CD4-positive, alpha-beta T cell treated with Interleukin-2 at 100 ng/mL for 4 hours (primary cell): Measurements from ENCODE around the gene EAF2.
"Not testable (repeated sequence)": the region's sequence is repeated elsewhere in the genome, so short reads cannot be mapped to it uniquely, and the experiment has no call there.

ENCODE experiments used
- DNase-seq: peaks from one replicate; pipeline ENCODE4 v3.0.0-alpha.2; 2020; ENCODE audit warnings: low spot score

Gene EAF2

DNA sequence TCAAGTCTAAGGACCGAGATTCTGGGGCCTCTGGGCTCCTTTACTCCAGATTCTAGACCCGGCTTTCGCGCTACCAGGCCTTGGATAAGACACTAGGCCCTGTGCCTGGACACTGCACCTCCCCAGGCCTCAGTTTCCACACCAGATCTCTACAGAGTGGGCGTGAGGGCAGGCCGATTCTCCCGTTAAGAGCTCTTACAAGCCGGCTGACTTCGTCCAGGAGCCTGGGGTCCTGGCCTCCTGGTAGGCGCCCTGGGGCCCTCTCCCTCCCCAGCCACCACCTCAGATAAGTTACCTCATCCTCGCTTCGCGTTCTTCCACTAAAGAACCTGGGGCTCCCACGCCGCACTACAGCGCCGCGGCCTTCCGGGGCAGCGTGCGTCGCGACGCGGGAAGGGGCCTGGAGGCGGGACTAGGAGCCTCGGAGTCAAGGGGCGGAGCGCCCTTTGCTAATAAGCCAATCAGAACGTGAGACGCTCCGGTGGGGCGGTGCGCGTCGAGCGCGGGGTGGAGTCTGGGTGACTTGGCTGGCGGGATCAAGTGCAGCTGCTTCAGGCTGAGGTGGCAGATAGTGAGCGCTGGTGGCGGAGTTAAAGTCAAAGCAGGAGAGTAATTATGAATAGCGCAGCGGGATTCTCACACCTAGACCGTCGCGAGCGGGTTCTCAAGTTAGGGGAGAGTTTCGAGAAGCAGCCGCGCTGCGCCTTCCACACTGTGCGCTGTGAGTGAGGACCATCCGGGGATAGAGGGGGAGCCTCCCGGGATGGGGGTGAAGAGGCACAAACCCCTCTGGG lies at the start of gene EAF2, which contains the start of gene IQCB1:
Gene EAF2, plus strand, starts transcription at position 539 of the 794 bp plus-strand sequence. Its CDS starts 77 bp downstream, at position 616.
Gene IQCB1, minus strand, starts transcription at position 390 of the 794 bp plus-strand sequence. CDS start 6,100 bp downstream, outside the sequence.
- peak; percentile 98 for DNase-seq

DNA sequence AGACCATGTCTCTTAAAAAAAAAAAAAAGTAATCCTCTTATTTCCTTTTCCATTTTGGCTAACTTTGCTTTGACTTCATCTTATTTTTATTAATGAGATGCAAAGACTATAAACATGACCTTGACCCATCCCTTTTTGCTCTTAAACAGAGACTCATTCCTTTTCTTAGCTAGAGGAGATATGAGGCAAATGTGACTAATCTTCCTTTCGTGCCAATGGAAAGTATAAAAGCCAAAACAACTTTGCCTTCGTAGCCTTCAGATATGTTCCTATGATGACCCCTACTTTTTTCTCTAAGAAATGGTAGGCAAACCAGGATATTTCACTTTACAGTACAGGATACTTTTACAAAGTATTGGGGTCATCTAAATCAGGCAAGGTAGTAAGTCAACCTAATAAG lies 48.5 kb upstream of the EAF2 start:
- no peak for DNase-seq

DNA sequence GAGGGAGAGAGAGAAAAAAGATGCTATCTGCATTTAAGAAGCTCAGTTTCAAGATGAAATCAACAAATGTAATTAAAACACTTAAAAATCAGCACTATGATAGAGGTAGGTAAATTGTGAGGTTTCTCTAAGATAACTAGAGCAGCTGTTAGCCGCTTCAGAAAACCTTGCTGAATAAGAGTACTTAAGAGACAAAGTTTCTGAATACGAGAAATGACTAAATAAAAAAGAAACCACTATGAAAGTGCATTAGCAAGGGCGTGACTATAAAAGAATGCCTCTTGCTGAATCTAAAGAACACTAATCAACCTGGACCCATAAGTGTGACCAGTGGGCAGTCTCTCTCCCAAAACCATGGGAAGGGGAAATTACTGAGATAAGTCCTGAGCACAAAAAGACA lies 41.9 kb upstream of the EAF2 start:
- DNase-seq, result no peak

- no peak for DNase-seq
Observed at GRCh38 chr3:121794264-121794983, 40.6 kb upstream of the EAF2 start.

DNA sequence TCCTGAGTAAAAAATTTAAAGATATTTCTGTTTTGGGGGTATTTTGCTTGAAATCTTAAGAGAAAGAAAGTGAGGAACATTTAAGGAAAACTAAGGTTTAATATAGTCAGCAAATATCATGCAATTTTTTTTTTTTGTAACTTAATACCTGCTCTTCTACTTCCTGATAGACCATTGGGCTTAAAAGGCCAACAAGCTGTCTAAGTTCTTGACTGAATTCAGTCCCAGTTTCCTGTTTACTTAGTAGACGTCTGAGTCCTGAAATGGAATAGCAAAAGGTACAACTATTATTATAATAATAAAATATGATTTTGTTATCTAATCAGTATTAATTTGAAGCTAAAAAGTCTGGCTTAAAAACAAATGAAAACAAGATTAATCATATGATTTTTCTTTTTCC lies 38.0 kb upstream of the EAF2 start:
- DNase-seq, result no peak

GRCh38 chr3:121800906-121801305 lies 34.1 kb upstream of the EAF2 start:
- DNase-seq, result no peak

GRCh38 chr3:121803771-121804320 lies 31.2 kb upstream of the EAF2 start:
- DNase-seq, result no peak

DNA sequence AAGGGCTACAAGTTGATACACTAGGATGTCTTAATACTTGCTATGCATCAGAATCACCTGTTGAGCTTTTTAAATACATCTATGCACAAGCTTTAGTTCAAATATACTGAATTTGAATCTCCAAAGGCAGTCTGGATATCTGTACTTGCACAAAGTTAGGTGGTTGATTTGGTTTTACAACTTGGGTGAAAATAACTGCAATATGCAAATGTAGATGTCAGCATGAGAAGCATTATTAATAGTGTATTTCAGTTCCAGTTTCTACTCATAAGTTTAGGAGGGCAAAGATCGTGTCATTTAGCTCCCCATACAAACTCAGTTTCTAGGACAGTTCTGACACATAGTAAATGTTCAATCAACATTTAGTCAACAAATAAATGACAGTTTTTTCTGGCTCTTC lies 25.8 kb upstream of the EAF2 start:
- no peak for DNase-seq

DNA sequence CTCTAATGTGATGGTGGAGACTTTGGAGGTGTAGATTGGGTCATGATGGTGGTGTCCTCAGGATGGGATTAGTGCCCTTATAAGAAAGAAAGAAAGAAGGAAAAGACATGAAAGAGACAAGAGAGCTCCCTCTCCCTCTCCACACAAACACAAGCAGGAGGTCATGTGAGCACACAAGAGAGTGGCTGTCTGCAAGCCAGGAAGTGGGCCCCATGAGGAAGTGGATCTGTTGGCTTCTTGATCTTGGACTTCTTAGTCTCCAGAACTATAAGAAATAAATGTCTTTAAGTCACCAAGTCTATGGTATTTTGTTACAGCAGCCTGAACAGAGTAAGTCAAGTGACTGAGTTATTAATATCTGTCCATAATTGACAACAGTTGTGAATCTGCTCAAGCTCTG lies 17.3 kb upstream of the EAF2 start:
- DNase-seq, result no peak

GRCh38 chr3:121818578-121818977 lies 16.4 kb upstream of the EAF2 start:
- no peak for DNase-seq

GRCh38 chr3:121819236-121819635 lies 15.8 kb upstream of the EAF2 start:
- DNase-seq, result no peak

- DNase-seq, result no peak
Observed at GRCh38 chr3:121821421-121822199, 13.4 kb upstream of the EAF2 start.

GRCh38 chr3:121822973-121823372 lies 12.0 kb upstream of the EAF2 start:
- no peak for DNase-seq

DNA sequence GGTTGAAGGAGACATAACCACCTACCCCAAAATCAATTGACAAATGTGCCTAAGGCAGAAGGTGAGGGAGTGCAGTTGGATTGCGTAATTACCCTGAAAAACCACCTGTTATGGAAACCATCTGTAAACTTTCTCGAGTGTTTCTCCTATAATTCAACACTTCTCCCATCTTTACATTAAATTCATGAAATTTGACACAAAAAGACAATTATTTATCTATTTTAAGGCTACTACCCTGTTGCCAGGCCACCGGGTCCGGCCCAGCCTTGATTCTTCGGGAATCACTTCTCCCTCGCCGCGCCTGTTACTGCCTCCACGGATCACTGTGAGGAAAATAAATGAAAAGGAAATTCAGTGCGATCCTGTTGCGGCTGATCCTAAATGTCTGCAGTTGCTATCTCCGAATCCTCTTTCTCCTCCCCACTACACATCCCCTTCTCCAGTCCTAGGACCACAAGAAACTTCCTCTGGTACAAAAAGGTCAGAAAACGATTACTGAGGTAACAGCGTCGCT lies 795 bp upstream of the EAF2 start:
- DNase-seq, result peak; percentile 26

GRCh38 chr3:121835465-121835801 lies 424 bp downstream of the EAF2 start:
- DNase-seq, result peak; percentile 20

DNA sequence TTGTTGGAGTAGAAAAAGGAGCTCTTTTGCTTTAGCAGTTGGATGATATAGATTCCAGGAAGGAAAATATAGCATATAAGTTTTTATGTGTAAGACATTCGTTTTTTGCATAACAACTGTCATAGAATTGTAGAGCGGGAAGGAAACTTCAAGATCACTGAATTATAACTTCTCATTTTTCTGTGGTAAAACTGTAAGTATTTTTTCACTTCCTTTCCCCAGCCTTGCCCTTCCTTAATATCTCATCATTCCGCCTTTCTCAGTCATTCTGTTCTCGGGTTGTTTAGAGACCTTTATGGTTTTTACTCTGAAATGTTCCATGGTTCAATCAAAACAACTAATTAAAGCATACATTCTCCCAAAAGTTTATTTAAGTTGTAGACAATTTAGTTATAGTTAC lies 1.1 kb downstream of the EAF2 start:
- DNase-seq, result no peak

GRCh38 chr3:121836481-121836880 lies 1.5 kb downstream of the EAF2 start:
- no peak for DNase-seq

- no peak for DNase-seq
Observed at GRCh38 chr3:121839962-121840361, 5.0 kb downstream of the EAF2 start.

DNA sequence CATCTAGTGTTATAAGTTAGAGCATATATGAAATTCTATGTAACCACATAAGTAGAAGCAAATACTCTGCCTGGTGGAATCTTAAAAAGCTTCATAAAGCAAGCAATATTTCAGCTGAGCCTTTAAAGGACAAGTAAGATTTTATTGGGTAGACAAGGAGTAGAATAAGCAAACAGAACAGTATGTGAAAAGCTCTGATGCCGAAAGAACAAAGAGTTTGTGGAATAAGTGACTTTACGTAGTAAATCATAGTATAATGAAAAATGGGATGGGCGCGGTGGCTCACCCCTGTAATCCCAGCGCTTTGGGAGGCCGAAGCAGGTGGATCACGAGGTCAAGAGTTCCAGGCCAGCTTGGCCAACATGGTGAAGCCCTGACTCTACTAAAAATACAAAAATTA lies 9.9 kb downstream of the EAF2 start:
- no peak for DNase-seq

GRCh38 chr3:121852256-121852655 lies 17.2 kb downstream of the EAF2 start:
- DNase-seq, result no peak

GRCh38 chr3:121855555-121855954 lies 20.5 kb downstream of the EAF2 start:
- peak; percentile 11 for DNase-seq

DNA sequence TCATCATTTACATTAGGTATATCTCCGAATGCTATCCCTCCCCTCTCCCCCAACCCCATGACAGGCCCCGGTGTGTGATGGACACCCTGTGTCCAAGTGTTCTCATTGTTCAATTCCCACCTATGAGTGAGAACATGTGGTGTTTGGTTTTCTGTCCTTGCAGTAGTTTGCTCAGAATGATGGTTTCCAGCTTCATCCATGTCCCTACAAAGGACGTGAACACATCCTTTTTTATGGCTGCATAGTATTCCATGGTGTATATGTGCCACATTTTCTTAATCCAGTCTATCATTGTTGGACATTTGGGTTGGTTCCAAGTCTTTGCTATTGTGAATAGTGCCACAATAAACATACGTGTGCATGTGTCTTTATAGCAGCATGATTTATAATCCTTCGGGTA lies 22.8 kb downstream of the EAF2 start:
- DNase-seq, result not testable (repeated sequence)
